ENCODE measurements around the gene KRCC1.

Gene KRCC1

DNA sequence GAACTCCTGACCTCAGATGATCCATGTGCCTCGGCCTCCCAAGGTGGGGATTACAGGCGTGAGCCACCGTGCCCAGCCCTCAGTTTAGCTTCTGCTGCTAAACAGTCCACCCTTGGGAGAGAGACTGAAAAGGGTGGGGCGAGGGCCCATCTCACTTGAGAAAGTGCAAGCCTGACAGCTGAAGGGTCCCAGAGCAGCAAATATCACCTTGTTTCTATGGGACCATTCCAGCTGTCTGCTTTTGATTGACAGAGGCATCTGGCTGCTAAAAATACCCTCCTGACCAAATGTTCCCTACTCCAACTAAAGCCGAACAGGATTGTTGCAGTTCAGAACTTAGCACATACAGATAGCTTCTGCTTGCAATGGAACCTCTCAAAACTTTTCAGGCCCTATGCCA lies 11.6 kb upstream of the KRCC1 start:
- no peaks in the 10 kb centered on the region for H3K79me2 ChIP-seq
- no peak for TF ChIP-seq CTCF (IDR thresholded peaks at IDR 0.05)
- no peaks in the 10 kb centered on the region for H3K36me3 ChIP-seq (ENCODE audit: control insufficient read depth, insufficient read depth, low read length)
- no peak overlapping the region for H3K4me2 ChIP-seq (ENCODE audit: low read length)
- peak overlapping the region; percentile 65 for H2AFZ ChIP-seq
- no peak overlapping the region for H3K27ac ChIP-seq
- no peaks in the 10 kb centered on the region for H3K9me3 ChIP-seq (ENCODE audit: control insufficient read depth, low read length)
- H3K9ac ChIP-seq: no peak overlapping the region
- H3K4me3 ChIP-seq (ENCODE audit: low read depth, low read length): no peak overlapping the region
- H3K4me1 ChIP-seq: peaks cover 4% of the 10 kb centered on the region
- no peaks in the 10 kb centered on the region for H3K27me3 ChIP-seq (ENCODE audit: control insufficient read depth, insufficient read depth, low read length)

GRCh38 chr2:88066543-88066942 lies 11.0 kb upstream of the KRCC1 start:
- H3K79me2 ChIP-seq: no peaks in the 10 kb centered on the region
- H3K4me3 ChIP-seq (ENCODE audit: low read depth, low read length): no peak overlapping the region
- H3K4me1 ChIP-seq: peaks cover 4% of the 10 kb centered on the region
- no peak overlapping the region for H3K9ac ChIP-seq
- H3K27ac ChIP-seq: no peak overlapping the region
- no peaks in the 10 kb centered on the region for H3K27me3 ChIP-seq (ENCODE audit: control insufficient read depth, insufficient read depth, low read length)
- no peaks in the 10 kb centered on the region for H3K9me3 ChIP-seq (ENCODE audit: control insufficient read depth, low read length)
- H3K4me2 ChIP-seq (ENCODE audit: low read length): no peak overlapping the region
- TF ChIP-seq CTCF (IDR thresholded peaks at IDR 0.05): no peak
- no peaks in the 10 kb centered on the region for H3K36me3 ChIP-seq (ENCODE audit: control insufficient read depth, insufficient read depth, low read length)
- peak overlapping the region; percentile 61 for H2AFZ ChIP-seq

DNA sequence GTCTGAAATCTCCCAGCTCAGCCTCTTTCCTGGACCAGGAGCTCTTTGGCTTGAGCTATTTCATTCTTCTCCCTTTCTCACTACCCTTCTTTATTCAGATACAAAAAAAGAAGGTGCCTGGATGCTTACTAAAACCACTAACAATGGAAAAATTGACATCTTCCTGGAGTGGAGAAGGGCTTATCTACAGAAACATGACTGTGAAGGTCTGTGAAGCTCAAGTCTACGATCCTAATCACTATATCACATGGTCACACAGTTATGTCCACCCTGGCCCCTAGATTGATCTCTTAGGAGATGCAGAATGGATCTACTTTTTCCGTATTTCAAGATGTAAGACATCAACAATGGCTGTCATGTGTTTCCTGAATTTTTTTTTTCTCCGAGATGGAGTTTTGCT lies 5.7 kb upstream of the KRCC1 start:
- no peak for TF ChIP-seq CTCF (IDR thresholded peaks at IDR 0.05)
- H3K9me3 ChIP-seq (ENCODE audit: control insufficient read depth, low read length): no peaks in the 10 kb centered on the region
- no peaks in the 10 kb centered on the region for H3K36me3 ChIP-seq (ENCODE audit: control insufficient read depth, insufficient read depth, low read length)
- no peaks in the 10 kb centered on the region for H3K27me3 ChIP-seq (ENCODE audit: control insufficient read depth, insufficient read depth, low read length)
- no peaks in the 10 kb centered on the region for H3K4me1 ChIP-seq
- H3K4me2 ChIP-seq (ENCODE audit: low read length): no peak overlapping the region
- no peak overlapping the region for H3K9ac ChIP-seq
- no peaks in the 10 kb centered on the region for H3K79me2 ChIP-seq
- no peak overlapping the region for H2AFZ ChIP-seq
- no peak overlapping the region for H3K4me3 ChIP-seq (ENCODE audit: low read depth, low read length)
- no peak overlapping the region for H3K27ac ChIP-seq

DNA sequence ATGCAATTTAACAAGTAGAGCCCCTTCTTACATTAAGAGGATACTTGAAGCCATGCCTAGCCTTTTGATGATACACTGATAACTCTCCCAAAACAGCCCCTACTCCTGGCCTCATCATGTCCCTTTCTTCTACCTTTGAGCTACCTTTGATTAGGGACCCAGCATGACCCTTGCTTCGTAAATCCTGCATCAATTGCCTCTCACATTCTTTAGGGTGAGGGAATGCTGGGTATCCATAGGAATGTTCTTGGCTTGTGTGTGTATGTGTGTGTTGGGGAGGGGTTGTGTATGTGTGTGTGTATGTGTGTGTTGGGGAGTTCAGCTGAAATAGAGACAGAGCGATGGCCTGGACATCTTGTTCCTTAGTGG lies 5.3 kb upstream of the KRCC1 start:
- H3K27me3 ChIP-seq (ENCODE audit: control insufficient read depth, insufficient read depth, low read length): no peaks in the 10 kb centered on the region
- no peak overlapping the region for H3K27ac ChIP-seq
- no peak overlapping the region for H3K9ac ChIP-seq
- no peak overlapping the region for H3K4me3 ChIP-seq (ENCODE audit: low read depth, low read length)
- no peak for TF ChIP-seq CTCF (IDR thresholded peaks at IDR 0.05)
- no peaks in the 10 kb centered on the region for H3K4me1 ChIP-seq
- H3K79me2 ChIP-seq: no peaks in the 10 kb centered on the region
- no peaks in the 10 kb centered on the region for H3K9me3 ChIP-seq (ENCODE audit: control insufficient read depth, low read length)
- H2AFZ ChIP-seq: no peak overlapping the region
- no peak overlapping the region for H3K4me2 ChIP-seq (ENCODE audit: low read length)
- H3K36me3 ChIP-seq (ENCODE audit: control insufficient read depth, insufficient read depth, low read length): no peaks in the 10 kb centered on the region

GRCh38 chr2:88059979-88060906 lies 4.7 kb upstream of the KRCC1 start:
- Histone ChIP-seq H2AFZ (no peak overlapping the region), H3K4me2 (ENCODE audit: low read length) (no peak overlapping the region), H3K27ac (no peak overlapping the region), H3K36me3 (ENCODE audit: control insufficient read depth, insufficient read depth, low read length) (no peaks in the 10 kb centered on the region), H3K79me2 (no peaks in the 10 kb centered on the region), H3K4me1 (no peaks in the 10 kb centered on the region), H3K4me3 (ENCODE audit: low read depth, low read length) (no peak overlapping the region), H3K9me3 (ENCODE audit: control insufficient read depth, low read length) (no peaks in the 10 kb centered on the region), H3K9ac (no peak overlapping the region), H3K27me3 (ENCODE audit: control insufficient read depth, insufficient read depth, low read length) (no peaks in the 10 kb centered on the region)
- peak; percentile 90 for TF ChIP-seq CTCF (IDR thresholded peaks at IDR 0.05)
